Measurements from ENCODE around the gene MEGF6.

DNA sequence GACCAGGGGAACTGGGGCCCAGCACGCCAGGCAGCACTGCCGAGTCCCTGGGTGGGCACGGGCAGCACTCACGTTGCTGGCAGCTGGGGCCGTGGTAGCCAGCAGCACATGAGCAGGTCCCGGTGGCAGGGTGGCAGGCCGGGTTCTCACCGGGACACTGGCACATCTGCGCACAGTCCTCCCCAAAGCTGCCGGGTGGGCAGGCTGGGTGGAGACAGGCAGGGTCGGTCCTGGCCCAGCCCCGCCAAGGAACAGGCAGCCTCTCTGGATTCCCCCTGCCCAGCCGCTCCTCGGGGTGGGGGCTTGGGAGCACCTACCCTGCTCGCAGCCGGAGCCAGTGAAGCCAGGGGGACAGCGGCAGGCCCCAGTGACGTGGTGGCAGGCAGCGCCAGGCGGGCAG lies 114.4 kb downstream of the MEGF6 start:
- TF ChIP-seq, protein P1, sequence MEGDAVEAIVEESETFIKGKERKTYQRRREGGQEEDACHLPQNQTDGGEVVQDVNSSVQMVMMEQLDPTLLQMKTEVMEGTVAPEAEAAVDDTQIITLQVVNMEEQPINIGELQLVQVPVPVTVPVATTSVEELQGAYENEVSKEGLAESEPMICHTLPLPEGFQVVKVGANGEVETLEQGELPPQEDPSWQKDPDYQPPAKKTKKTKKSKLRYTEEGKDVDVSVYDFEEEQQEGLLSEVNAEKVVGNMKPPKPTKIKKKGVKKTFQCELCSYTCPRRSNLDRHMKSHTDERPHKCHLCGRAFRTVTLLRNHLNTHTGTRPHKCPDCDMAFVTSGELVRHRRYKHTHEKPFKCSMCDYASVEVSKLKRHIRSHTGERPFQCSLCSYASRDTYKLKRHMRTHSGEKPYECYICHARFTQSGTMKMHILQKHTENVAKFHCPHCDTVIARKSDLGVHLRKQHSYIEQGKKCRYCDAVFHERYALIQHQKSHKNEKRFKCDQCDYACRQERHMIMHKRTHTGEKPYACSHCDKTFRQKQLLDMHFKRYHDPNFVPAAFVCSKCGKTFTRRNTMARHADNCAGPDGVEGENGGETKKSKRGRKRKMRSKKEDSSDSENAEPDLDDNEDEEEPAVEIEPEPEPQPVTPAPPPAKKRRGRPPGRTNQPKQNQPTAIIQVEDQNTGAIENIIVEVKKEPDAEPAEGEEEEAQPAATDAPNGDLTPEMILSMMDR (IDR thresholded peaks at IDR 0.05; ENCODE audit: insufficient read depth, low read length): no peak
- TF ChIP-seq POLR2AphosphoS5 (IDR thresholded peaks at IDR 0.05; ENCODE audit: low read depth) (no peak), GABPA (IDR thresholded peaks at IDR 0.05; ENCODE audit: low read depth) (no peak), SPI1 (IDR thresholded peaks at IDR 0.05; ENCODE audit: borderline replicate concordance, low read depth) (no peak)
- TF ChIP-seq, protein P2, sequence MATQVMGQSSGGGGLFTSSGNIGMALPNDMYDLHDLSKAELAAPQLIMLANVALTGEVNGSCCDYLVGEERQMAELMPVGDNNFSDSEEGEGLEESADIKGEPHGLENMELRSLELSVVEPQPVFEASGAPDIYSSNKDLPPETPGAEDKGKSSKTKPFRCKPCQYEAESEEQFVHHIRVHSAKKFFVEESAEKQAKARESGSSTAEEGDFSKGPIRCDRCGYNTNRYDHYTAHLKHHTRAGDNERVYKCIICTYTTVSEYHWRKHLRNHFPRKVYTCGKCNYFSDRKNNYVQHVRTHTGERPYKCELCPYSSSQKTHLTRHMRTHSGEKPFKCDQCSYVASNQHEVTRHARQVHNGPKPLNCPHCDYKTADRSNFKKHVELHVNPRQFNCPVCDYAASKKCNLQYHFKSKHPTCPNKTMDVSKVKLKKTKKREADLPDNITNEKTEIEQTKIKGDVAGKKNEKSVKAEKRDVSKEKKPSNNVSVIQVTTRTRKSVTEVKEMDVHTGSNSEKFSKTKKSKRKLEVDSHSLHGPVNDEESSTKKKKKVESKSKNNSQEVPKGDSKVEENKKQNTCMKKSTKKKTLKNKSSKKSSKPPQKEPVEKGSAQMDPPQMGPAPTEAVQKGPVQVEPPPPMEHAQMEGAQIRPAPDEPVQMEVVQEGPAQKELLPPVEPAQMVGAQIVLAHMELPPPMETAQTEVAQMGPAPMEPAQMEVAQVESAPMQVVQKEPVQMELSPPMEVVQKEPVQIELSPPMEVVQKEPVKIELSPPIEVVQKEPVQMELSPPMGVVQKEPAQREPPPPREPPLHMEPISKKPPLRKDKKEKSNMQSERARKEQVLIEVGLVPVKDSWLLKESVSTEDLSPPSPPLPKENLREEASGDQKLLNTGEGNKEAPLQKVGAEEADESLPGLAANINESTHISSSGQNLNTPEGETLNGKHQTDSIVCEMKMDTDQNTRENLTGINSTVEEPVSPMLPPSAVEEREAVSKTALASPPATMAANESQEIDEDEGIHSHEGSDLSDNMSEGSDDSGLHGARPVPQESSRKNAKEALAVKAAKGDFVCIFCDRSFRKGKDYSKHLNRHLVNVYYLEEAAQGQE (IDR thresholded peaks at IDR 0.05; ENCODE audit: insufficient replicate concordance, low read depth): no peak
